Measurements from ENCODE around the gene STK24.
"Not testable (repeated sequence)": the region's sequence is repeated elsewhere in the genome, so short reads cannot be mapped to it uniquely, and the experiment has no call there.

Gene STK24

DNA sequence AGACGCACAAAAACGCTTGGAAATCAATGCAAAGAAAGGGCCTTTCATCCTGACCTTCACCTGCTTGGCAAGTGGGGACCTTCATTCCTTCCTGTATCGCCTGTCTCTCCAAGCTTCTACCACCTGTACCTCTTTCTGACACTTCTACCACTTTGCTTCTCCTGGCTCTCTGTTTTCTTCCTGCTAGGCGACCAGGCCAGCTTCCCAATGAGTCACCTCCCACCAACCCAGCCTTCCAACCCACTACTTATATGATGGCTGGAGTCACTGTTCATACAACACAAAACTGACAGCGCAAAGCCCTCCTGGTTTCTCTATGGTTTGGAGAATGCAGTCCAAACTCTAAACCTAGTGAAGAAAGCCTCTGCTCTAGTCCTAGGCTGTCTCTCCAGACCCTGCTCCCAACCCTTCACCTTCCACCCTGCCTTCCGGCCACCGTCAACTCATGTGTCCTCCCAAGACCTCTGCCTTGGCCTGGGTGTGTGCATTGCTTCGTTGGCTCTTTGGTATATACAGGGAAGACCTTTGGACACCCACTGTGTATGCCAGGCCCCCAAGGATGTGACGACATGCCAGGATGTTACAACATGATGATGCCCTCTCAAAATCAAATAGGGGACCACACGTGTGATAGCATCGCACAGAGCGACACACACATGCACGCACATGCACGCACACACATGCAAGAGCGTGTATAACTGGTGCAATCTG lies 148.5 kb downstream of the STK24 start:
- DNase-seq, result no peak

DNA sequence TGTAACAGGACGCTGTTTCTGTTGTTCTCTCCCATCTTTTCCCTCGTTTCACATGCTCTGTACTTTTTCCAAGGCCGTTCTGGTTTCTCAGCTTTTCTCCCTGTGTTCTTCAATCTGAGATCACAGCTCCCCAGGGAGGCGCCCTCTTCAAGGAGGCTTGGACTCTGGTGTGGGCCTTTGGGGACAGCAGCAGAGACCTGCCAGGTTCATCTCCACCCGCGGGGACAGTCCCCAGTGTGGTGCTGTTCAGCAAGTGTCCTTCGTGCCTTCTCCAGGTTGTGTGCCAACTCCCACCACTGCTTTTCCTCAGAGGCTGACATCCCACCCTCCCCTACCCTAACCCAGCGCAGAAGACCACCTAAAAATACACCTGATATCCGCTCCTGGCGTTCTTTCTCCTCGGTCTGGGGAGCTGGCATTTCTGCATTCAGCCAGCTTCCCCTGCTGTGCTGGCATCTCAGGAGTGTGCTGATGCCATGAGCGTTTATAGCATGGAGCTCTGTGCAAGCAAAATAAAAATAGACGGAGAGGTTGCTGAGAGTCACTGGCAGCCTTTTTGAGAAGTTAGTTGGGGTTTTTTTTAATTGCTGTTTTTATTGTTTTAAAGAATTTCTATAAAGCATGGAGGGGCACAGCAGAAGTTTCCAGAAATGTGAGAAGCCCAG lies 149.4 kb downstream of the STK24 start:
- no peak for DNase-seq

DNA sequence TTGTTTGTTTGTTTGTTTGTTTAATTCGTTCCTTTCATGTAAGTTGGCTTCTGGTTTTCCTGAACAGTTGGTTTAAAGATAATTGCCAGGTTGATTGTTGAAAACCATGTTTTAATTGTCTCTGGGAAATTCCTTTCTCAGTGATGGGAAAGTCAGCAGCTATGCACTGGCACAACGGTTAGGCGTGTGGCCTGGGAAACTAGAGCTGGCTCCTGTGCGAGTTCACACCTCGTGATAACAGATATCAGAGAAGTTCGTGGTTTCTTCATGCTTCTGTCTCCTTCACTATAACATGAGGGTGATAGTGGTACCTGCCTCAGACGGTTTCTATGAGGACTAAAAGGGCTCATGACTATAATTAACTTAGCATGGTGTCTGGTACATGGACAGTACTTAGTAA lies 153.5 kb downstream of the STK24 start:
- no peak for DNase-seq

DNA sequence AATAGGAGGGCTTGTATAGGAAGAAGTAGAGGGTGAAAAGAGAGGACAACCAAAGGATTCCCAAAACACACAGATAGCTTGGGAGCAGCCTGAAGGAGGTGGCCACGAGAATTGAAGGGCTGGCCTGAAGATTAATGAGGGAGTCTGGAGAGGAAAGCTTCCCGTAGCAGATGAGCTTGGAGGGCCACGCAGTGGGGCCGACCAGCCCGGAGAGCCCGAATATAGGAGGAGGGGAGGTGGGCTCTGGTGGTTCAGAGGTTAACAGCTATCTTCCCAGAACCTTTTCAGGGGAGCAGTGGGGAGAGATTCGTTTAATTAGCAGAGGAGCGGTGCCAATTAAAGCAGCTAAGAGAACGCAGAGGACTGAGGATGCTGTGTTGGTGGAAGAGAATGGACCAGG lies 154.9 kb downstream of the STK24 start:
- DNase-seq, result no peak

DNA sequence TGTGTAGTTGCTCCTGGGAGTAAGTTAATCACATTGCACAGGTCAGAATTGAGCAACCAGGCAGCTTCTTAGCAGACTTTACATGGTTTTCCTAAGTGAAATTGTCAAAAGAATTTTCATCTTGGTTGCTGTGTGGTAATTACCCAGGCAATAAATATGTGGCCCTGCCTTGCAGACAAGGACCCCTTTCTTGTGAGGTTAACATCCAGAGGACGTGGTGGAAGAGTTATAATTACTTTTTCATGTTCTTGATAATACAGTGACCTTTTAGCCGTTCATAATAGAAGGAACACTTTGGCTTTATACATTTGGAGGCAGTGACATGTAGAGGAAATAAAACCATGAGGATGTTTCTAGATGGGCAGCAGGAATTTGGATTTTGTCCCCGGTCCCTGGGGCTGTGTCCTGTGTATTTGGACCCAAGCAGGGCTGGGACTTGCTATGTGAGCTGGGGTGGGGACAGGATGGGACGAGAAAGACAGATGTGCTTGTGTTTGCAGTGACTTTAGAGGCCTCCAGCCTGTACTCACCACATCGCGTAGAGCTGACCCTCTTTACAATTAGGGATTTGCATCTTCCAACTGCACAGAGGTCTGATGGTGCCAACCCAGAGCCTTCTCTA lies 156.2 kb downstream of the STK24 start:
- DNase-seq, result no peak

DNA sequence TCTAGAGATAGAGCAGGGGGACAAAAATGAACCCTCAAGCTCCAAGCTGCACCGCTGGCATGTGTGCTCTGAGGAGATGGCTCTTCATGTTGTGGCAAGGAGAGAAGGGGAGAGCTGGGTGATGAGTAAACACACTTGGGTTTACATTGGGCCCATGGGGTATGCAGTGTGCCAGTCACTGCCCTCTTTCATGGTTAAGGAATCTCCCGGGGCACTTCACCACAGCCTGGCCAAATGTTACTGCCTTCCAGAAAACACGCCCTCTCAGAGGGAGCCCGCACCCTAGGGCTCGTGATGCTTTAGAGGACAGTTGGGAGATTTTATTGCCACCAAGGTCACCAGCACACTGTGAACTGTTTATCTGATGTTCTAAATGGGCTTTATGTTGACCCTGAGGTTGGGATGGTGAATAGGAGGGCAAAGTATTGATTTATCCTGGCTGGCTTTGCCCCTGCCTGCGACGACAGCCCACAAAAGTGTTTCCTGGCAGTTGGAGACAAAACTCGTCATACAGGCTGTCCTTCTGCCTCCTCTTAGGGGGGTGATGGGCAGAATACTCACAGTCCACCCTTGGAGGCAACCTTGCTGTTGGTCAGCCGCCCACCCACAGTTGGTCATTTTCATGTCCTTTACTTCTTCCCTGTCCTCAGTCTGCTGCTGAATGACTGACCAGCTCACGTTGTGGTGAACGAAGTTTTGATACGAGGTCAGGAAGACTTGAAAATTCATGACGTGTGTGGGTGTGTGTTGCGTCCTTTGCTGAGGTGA lies 156.9 kb downstream of the STK24 start:
- no peak for DNase-seq

DNA sequence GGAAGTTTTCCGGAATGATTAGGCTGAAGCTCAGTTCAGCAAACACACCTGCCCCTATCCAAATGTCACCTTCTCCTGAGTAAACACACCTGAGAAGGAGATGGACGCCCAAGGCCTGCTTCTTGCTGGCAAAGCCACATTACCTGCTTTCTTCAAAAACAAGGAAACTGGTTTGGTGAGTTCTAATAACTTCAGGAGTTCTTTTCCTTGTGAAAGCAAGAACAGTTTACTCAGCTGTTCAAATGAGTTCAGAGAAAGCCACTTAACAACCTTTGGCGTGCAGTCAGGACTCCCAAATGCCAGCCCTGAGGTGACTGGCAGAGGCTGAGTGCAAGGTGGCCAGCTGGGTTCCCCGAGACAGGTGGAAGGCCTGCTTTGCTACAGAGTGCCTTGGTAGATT lies 160.5 kb downstream of the STK24 start:
- no peak for DNase-seq

DNA sequence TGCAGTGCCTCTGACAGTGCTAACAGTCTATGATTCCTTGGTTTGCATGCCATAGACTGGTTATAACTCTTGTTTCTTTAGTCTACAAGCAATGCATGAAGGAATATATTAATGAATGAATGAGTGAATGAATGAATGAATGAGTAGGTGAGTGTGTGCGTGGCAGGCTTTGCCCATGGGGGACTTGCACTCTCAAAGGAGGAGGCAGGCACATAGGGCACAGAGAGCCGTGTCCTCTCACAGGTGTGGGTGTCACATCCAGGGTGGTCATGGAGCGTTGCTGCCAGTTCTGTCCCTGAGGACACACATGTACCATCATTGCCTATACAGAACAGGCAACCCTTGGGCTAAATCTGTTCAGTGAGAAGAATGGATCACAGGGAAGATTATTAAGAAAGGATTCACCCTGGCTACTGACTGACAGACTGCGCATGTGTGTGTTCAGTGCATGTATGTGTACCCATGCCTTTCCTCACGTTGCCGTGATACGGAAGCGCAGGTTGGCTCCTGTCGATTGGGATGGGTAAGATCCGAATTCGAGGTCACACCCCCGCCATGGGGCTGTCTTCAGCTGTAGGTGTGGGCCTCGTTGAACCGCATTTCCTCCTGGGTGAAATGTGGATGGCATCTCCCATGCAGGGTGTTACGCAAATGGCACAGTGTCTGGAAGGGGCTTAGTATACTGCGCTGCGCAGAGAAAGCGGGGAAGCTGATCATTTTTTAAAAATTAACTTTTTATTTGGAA lies 161.4 kb downstream of the STK24 start:
- no peak for DNase-seq

DNA sequence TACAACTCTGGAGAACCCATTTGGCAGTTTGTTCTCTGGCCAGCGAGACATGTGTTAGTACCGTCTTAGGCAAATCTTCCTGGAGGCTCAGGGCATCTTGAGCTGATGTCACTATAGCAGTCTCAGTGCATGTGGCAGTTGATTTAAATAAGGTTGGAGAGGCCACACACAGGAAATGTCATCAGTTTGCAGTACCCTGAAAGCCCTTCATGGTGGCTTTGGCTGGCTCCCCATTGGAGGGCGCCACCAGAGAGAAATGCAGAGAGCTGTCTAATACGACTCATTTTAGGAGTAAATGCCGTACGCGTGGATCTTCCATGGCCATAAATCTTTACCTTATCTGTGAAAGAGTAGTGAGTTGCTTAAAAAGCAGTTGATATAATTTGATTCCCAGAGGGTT lies 163.1 kb downstream of the STK24 start:
- DNase-seq, result no peak

DNA sequence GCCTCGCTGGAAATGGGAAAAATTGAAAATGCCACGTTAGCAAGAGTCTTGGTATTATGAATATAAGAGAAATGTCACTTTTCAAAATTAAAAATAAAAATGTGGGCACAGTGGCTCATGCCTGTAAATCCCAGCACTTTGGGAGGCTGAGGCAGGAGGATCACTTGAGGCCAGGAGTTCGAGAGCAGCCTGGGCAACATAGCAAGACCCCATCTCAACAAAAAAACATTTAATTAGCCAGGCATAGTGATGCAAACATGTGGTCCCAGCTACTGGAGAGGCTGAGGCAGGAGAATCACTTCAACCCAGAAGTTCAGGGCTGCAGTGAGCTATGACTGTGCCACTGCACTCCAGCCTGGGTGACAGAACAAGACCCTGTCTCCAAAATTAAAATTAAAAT lies 163.6 kb downstream of the STK24 start:
- not testable (repeated sequence) for DNase-seq

DNA sequence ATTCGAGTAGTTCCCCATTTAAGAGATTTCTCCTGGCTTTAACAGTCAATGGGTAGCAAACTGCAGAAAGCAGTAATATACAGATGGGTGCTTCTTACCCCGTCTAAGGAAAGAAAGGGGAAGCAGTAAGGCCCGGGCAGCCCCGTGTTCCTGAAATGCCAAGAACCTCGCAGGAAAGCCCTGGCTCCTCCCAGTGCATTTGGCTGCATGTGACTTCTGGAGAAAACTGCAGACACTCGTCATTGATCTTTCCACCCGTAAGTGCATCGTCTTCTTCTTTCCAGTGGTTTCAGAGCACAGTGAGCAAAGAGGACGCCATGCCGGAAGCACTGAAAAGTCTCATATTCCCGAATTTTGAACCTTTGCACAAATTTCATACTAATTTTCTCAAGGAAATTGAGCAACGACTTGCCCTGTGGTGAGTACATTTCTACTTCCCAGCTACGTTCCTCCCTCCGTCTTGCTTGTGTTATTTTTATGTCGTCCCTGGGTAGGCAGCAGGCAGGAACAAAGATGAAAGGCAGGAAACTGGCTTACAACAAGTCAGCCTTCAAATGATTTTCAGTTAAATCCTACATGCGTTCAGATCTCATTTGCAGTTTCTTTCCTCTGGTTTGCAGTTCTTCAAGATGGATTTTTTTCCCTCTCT lies 165.2 kb downstream of the STK24 start:
- DNase-seq, result peak; percentile 47

DNA sequence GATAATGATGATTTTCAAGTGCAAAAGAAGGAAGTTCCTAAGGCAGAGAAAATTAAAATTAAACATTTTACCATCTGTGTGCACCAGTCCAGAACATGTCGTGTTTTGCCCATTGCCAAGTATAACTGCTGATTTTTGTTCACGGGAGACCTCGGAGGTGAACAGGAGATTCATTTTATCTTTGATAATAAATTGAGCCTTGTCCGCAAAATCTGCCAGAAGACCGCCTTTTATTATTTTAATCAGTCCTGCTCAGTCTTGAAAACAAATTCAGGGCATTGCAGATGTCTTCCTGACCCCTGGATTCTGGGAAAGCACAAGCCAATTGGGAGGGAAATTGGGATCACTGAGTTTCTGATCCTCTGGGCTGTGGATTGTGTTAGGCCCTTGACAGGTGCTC lies 165.9 kb downstream of the STK24 start:
- no peak for DNase-seq

DNA sequence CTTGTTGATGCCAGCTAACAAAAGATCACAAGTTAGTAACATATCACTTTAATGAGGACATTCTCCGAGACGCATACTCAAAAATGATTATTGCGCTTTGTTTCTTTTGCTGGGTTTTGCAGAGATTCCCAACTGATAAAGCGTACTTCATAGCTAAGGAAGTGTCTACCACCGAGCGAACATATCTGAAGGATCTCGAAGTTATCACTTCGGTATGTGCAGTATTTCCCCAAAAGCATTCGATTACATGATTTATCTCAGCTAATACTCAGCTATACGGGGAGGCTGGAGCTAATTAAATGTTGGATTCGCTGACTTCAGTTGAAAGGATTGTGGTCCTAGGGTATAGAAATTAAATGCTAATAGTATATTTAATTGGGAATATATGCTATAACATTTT lies 166.3 kb downstream of the STK24 start:
- DNase-seq, result no peak

DNA sequence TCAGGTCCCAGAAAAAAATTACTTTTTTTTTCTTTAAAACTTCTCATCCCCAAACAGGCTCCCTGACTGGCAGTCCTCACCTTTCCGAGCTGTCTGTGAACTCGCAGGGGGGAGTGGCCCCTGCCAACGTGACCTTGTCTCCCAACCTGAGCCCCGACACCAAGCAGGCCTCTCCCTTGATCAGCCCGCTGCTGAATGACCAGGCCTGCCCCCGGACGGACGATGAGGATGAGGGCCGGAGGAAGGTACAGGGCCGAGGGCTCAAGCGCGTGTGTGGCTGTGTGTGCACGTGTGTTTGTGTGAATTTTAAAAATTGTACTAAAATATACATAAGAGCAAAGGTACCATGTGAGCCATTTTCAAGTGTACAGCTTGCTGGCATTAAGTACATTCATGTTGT lies 167.6 kb downstream of the STK24 start:
- no peak for DNase-seq

DNA sequence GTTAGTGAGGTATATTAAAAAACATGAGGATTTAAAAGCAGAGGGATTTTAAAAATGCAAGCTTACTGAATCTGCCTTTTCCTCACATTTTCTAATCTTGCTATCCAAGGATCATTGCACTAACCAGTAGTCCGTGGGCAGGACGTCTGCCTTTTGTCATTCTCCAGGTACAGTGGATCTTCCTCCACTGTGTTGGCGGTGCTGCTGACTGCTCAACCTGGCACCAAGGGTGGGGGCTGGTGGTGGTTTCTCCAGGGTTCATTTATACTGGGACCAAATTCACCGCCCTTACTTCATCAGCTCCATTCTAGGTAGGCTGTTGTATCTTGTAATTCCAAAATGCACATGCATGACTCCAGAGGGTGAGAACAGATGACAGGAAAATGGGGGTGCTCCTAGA lies 169.3 kb downstream of the STK24 start:
- DNase-seq, result no peak

DNA sequence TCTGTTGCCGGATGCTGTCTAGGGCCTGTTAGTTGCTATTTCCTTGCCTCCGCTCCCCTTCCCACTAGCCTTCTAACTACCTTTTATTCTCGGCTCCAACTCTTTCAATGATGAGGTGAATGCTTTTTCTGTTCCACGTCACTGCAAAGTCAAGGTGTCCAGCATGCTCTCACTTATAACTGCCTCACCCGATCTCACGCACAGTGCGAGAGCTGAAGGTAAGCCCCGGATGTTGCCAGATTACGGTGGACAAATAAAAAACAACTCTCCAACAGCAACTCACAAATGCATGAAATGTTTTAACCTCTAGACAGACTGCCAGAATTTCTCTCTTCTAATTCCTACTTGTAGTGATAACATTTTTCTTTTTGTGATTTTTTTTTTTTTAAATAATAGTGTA lies 169.9 kb downstream of the STK24 start:
- DNase-seq, result no peak

DNA sequence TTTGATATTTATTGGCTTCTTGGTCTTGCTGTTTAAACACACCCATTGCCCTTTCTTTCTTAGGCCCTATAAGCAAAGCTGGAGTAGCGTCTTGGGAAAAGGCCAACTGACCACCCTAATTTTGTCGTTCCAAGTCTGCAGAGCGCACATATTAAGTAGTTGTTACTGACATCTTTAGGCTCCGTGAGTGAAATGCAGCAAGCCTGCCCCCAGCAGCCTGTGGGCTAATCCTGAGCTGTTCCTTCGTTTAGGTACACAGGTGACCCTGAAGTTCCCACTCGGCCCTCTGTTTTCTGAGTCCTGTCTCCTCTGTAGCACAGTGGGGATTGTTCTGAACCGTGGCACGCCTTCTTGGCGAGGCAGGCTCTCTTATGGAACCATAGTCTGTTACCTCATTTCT lies 170.5 kb downstream of the STK24 start:
- no peak for DNase-seq

DNA sequence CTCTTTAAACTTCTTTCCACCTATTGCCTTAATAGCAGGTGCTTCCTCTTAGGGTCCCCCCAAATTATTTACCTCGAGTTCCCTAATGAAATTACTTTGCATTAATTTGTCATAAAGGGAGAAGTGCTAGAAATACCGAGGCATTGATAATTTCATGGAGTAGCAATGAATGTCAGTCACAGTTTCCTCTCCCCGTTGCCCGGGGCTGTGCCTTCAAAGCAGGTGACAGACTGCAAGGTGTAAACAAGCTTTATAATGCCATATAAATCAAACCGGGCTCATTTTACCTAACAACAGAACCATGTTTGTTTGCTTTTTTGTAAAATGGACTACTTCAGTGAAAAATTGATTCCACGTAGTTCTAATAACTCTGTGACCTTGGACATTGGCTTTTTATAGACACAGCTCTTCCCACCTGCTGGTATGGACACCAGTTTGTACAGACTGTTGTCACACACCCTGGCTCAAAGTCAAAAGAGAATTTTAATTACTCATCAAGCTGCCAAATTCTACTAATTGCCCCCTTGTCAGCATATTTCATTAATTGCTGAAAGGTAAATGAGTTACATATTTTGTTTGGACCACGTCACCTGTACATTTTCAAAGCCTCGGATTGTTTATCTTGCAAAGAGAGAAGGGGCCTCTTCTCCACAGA lies 171.1 kb downstream of the STK24 start:
- DNase-seq, result no peak

DNA sequence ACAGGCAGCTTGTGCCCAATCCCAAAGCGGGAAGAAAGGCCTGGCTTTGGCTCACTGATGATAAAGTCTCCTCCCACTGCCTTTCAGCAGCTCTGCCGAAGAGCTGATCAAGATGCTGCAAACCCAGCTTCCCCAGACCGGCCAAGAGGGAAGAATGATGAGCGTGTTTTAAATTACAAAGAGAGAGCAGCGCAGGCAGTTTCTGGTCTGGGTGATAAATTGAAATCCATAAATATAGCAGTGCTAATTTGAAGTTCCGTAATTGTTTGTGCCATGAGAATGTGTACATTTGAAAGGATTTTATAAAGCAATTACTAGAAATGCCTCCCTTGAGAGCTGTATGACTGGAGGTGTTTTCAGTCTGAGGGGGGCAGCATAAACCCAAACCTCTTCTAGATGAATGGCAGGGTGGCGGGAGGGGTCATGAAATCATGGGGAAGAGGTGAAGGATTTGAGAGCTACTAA lies 171.8 kb downstream of the STK24 start:
- no peak for DNase-seq

DNA sequence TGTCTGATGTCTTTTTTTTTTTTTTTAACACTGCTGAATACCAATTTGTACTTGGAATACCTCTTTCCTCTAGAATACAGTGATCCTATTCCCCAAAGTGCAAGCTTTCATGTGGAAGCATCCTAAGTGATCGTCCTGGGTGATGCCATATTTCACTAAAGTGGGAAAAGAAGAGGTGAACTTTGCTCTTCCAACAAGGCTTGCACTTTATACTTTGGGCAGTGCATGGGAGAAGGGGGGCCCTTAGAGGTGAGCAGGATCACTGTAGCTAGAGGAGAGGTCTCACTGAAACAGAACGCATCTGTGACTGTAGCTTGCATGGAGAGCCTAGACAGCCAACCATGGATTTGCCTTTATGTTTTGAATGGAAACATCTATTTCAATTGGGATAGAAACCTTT lies 173.8 kb downstream of the STK24 start:
- no peak for DNase-seq

DNA sequence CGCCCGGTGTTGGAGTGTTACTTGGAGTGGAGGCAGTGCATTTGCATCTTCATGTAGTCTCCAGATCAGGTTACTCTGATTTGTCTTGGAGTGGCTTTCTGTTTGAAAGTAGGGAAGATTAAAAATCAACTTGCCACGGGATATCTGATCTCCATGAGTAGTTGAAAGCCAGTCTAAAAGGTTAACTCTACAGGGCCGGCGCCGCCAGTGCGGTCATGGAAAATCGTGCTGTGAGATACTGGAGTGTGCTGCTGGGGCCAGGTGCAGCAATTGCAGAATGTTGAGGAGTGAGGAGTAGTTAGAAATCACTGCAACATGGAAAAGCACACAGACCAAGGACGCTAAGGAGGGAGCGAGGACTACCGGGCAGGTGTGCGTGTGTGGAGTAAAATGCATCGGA lies 175.0 kb downstream of the STK24 start:
- no peak for DNase-seq

DNA sequence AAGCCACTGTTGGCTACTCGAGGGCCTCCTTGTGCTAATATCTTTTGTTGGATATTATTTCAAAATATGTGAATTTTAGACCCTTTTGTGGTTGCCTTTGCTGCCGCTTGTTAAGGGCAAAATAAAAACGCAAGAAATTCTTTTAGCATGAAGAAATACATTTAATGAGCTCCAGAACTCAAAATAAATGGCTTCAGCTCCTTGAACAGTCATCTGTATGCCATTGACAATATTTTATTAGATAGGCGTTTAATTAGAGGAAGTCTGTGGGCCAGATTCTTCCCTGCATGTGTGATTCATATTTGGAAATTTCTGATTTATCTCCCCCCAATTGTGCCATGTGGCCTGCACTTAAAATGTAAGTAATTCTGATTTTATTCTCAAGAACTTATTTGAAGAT lies 177.2 kb downstream of the STK24 start:
- DNase-seq, result no peak
